ENCODE measurements around the gene IKZF5. TPM values are rescaled to one million over a fixed set of nuclear protein-coding genes. Genes with fewer than 3 reads are reported as not detected.

Gene IKZF5
- total and polyA plus RNA-seq, 9 donors, result 8.2 to 28.6 (median 18.2) TPM

DNA sequence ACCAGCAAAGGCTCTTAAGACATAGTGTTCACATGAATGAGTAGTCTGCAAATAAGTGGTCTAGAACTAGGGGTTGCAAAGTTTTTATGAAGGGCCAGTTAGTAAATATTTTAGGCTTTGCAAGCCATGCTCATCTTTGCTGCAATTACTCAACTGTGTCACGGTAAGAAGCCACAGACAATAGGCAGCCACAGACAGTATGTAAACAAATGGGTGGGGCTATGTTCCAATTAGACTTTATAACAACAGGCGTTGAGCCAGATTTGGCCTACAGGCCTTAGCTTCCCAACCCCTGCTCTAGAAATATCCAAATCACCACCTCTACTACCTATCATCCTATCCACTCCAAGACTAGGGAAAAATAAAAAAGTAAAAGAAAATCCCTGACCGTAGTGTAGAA lies 9.2 kb downstream of the IKZF5 start:
- WGBS, 3 donors, result 73 to 88% (median 82%) methylated on average over 3 of the region's 3 CpGs
- peaks cover 2% of the 10 kb centered on the region for H3K4me1 ChIP-seq (ENCODE audit: insufficient read depth)
- intact Hi-C loops (cut with DNase I), result no loop called here
- no peak for TF ChIP-seq EP300 (IDR thresholded peaks at IDR 0.05)
- TF ChIP-seq POLR2A (IDR thresholded peaks at IDR 0.05), result no peak
- no peak overlapping the region for H3K4me3 ChIP-seq
- no peak overlapping the region for H3K27ac ChIP-seq
- no peaks in the 10 kb centered on the region for H3K27me3 ChIP-seq
- H3K36me3 ChIP-seq, result no peaks in the 10 kb centered on the region
- DNase-seq, result no peak
- no peaks in the 10 kb centered on the region for H3K9me3 ChIP-seq

DNA sequence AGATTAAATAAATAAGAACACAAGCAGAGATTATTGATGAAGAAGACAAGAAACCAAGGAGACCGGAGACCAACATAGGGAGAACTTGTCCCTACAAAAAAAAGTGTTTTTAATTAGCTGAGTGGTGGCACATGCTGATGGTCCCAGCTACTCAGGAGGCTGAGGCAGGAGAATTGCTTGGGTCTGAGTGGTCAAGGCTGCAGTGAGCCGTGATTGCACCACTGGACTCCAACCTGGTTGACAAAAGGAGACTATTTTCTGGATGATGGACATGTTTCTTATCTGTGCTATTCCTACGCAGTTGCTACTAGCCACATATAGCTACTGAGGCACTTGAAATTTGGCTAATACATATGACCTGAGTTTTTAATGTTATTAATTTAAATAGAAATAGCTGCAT lies 9.7 kb downstream of the IKZF5 start:
- TF ChIP-seq EP300 (IDR thresholded peaks at IDR 0.05) (no peak), POLR2A (IDR thresholded peaks at IDR 0.05) (no peak)
- TF ChIP-seq, protein P1, sequence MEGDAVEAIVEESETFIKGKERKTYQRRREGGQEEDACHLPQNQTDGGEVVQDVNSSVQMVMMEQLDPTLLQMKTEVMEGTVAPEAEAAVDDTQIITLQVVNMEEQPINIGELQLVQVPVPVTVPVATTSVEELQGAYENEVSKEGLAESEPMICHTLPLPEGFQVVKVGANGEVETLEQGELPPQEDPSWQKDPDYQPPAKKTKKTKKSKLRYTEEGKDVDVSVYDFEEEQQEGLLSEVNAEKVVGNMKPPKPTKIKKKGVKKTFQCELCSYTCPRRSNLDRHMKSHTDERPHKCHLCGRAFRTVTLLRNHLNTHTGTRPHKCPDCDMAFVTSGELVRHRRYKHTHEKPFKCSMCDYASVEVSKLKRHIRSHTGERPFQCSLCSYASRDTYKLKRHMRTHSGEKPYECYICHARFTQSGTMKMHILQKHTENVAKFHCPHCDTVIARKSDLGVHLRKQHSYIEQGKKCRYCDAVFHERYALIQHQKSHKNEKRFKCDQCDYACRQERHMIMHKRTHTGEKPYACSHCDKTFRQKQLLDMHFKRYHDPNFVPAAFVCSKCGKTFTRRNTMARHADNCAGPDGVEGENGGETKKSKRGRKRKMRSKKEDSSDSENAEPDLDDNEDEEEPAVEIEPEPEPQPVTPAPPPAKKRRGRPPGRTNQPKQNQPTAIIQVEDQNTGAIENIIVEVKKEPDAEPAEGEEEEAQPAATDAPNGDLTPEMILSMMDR (IDR thresholded peaks at IDR 0.05), result no peak
- DNase-seq, result no peak
- H3K4me1 ChIP-seq (ENCODE audit: insufficient read depth), result peaks cover 2% of the 10 kb centered on the region
- H3K27me3 ChIP-seq, result no peaks in the 10 kb centered on the region
- no peaks in the 10 kb centered on the region for H3K36me3 ChIP-seq
- H3K9me3 ChIP-seq, result no peaks in the 10 kb centered on the region
- H3K4me3 ChIP-seq, result no peak overlapping the region
- 93 to 97% (median 97%) methylated on average over 3 of the region's 3 CpGs for WGBS, 3 donors
- intact Hi-C loops (cut with DNase I), result no loop called here
- no peak overlapping the region for H3K27ac ChIP-seq

DNA sequence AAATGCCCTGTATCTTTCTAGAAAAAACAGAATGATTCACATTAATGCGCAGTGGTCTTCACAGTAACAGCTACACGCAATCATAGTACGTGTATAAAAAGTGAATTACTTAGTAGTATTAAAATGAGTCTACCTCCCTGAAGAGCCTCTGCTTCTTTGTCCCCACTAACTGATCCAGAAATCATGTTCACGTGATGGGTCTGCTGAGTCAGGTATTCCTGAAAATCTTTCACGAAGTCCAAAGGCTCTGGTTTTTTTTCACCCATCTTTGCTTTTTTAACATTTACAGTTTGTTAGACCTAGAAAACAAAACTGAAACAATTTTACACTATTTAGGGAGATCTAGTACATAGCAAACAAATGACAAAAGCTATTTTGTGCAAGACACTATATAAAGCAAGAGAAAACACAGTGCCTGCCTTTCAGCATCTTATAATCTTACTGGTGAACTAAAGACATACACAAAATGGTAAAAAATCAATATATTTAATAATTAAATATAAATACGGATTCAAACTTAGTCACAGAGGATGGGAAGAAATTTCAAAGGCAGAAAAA lies 10.2 kb downstream of the IKZF5 start:
- Histone ChIP-seq H3K4me1 (ENCODE audit: insufficient read depth) (peaks cover 2% of the 10 kb centered on the region), H3K27me3 (no peaks in the 10 kb centered on the region), H3K9me3 (no peaks in the 10 kb centered on the region), H3K27ac (no peak overlapping the region), H3K4me3 (no peak overlapping the region), H3K36me3 (no peaks in the 10 kb centered on the region)
- no peak for DNase-seq
- intact Hi-C loops (cut with DNase I), result no loop called here
- TF ChIP-seq POLR2A (IDR thresholded peaks at IDR 0.05) (no peak), EP300 (IDR thresholded peaks at IDR 0.05) (no peak)
- TF ChIP-seq, protein P1 (IDR thresholded peaks at IDR 0.05), result no peak
- 74 to 82% (median 78%) methylated on average over 6 of the region's 6 CpGs for whole genome bisulfite sequencing, 3 donors

DNA sequence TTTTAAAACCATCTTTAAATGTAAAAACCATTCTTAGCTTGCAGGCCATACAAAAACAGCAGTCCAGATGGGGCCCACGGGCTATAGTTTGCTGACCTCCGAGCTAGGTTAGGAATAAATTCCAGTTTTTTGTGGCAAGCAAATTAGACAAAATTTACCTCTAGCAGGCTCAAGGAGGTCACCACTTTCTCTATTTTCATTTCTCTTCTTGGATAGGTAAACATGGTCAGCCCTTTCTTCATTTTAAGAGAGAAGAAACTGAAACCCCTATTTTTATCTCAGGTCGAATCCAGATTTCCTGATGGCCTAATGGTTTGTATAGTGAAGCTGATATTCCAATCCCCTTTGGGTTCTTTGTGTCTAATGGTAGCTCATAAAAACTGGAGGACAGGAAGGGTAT lies 10.7 kb downstream of the IKZF5 start:
- intact Hi-C loops (cut with DNase I), result no loop called here
- TF ChIP-seq, protein P1 (IDR thresholded peaks at IDR 0.05), result no peak
- no peak for TF ChIP-seq EP300 (IDR thresholded peaks at IDR 0.05)
- no peak for TF ChIP-seq POLR2A (IDR thresholded peaks at IDR 0.05)
- 22 to 47% (median 27%) methylated on average over 3 of the region's 3 CpGs for WGBS, 3 donors

DNA sequence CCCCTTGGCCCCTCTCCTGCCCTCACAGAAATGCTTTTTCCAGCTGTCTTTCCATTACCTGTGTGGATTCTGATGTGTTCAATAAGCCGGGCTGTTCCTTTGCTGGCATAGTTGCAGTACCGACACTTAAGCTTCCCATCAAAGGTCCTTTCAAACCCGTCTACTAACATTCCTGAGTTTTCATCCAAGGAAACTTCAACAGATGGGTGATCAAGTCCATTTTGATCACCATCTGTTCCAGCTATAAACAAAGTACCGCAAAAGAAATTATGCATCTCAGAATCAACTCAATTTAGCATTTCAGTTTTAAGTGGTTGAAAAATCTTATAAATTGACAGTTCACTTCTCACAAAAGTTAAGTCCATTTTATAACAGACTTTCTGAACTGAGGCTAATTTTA lies 12.7 kb downstream of the IKZF5 start:
- Histone ChIP-seq H3K36me3 (no peaks in the 10 kb centered on the region), H3K27me3 (no peaks in the 10 kb centered on the region), H3K4me1 (ENCODE audit: insufficient read depth) (peaks cover 2% of the 10 kb centered on the region), H3K4me3 (no peak overlapping the region), H3K27ac (no peak overlapping the region), H3K9me3 (no peaks in the 10 kb centered on the region)
- TF ChIP-seq EP300 (IDR thresholded peaks at IDR 0.05), result no peak
- TF ChIP-seq, protein P1 (IDR thresholded peaks at IDR 0.05), result no peak
- no peak for TF ChIP-seq POLR2A (IDR thresholded peaks at IDR 0.05)
- WGBS, 3 donors, result 87 to 93% (median 90%) methylated on average over 4 of the region's 4 CpGs
- DNase-seq, result no peak
- intact Hi-C loops (cut with DNase I), result no loop called here

More for the DNA sequence above, 10.7 kb downstream of the IKZF5 start:
- DNase-seq, result no peak
- peaks cover 2% of the 10 kb centered on the region for H3K4me1 ChIP-seq (ENCODE audit: insufficient read depth)
- no peaks in the 10 kb centered on the region for H3K27me3 ChIP-seq
- no peak overlapping the region for H3K4me3 ChIP-seq
- no peaks in the 10 kb centered on the region for H3K36me3 ChIP-seq
- no peak overlapping the region for H3K27ac ChIP-seq
- H3K9me3 ChIP-seq, result no peaks in the 10 kb centered on the region
